Stomach (tissue), 9 donors: Measurements from ENCODE around the gene CLEC2D. TPM values are rescaled to one million over a fixed set of nuclear protein-coding genes. Genes with fewer than 3 reads are reported as not detected.
"Not testable (repeated sequence)": the region's sequence is repeated elsewhere in the genome, so short reads cannot be mapped to it uniquely, and the experiment has no call there.

Experiments
- DNase-seq, 2 donors: peaks; one replicate each; pipeline versions ENCODE4 v3.0.0 to v3.0.0-alpha.2; 2013 to 2019
- H3K27ac ChIP-seq, 5 donors: fragments of 200-600 bp in 4 of 5; sonication (generic) in 4 of 5; one replicate each; pipeline ENCODE4 v1.5.1; 2013 to 2019; ENCODE audit warnings: mild to moderate bottlenecking in 1 of 5, moderate library complexity in 1 of 5
- H3K27me3 ChIP-seq, 3 donors: fragments of 200-600 bp; sonication (generic); one replicate each; pipeline ENCODE4 v1.5.1; 2017 to 2019; ENCODE audit warnings: mixed run types in 1 of 3
- H3K36me3 ChIP-seq, 4 donors: fragments of 200-600 bp; sonication (generic); 1 replicate in 3 of 4; 2 replicates in 1 of 4; pipeline ENCODE4 v1.5.1; 2016 to 2019
- H3K4me1 ChIP-seq, 4 donors: fragments of 200-600 bp; sonication (generic); one replicate each; pipeline ENCODE4 v1.5.1; 2016 to 2019
- H3K4me3 ChIP-seq, 4 donors: fragments of 200-600 bp; sonication (generic) in 3 of 4; one replicate each; pipeline ENCODE4 v1.5.1; 2016 to 2019; ENCODE audit warnings: mild to moderate bottlenecking in 1 of 4
- H3K9me3 ChIP-seq, 4 donors: fragments of 200-600 bp; sonication (generic); one replicate each; pipeline ENCODE4 v1.5.1; 2016 to 2019
- CTCF ChIP-seq, 7 experiments: fragments of 450-650 bp in 4 of 7; fragments of 200-600 bp in 3 of 7; sonication (generic) in 3 of 7; IDR thresholded peaks; one replicate each; pipeline ENCODE4 v1.5.1; 2016 to 2019; ENCODE audit warnings: antibody characterized with exemption in 7 of 7, control low read depth in 2 of 7, mild to moderate bottlenecking in 1 of 7
- EP300 ChIP-seq: sonication (generic); formaldehyde crosslinking; IDR thresholded peaks from one replicate; pipeline ENCODE4 v1.6.1; 2017; ENCODE audit warnings: antibody characterized with exemption
- POLR2A ChIP-seq, 4 donors: fragments of 450-650 bp; IDR thresholded peaks; one replicate each; pipeline ENCODE4 v1.6.1; 2016; ENCODE audit warnings: antibody characterized with exemption in 4 of 4, control low read depth in 2 of 4, mild to moderate bottlenecking in 1 of 4, moderate library complexity in 1 of 4
- POLR2AphosphoS5 ChIP-seq, 3 donors: sonication (generic); formaldehyde crosslinking; IDR thresholded peaks; one replicate each; pipeline ENCODE4 v1.6.1; 2016; ENCODE audit warnings: antibody characterized with exemption in 3 of 3
- WGBS, 5 donors: extraction: QIAGEN DNeasy Blood & Tissue Kit in 3 of 5; methylation state at CpG; one replicate each; pipeline versions ENCODE4 v1.1.5 to v1.1.7; 2013 to 2018; 5-methylcytosine and 5-hydroxymethylcytosine counted together
- intact Hi-C: fragments of 100-400 bp; cut with DNase I; formaldehyde crosslinking; loops from one replicate; pipeline ENCODE4 v1.15.1; 2023; ENCODE audit warnings: low total_unique reads
- polyA plus RNA-seq, 3 donors: library from polyadenylated mRNA; stranded (reverse); fragments of 200-250 nt; gene quantifications; one replicate each; pipeline ENCODE4 v1.2.3, GENCODE V29; 2013
- total RNA-seq, 5 donors: library from RNA; depleted of rRNA; stranded (reverse); fragments of >200 nt; gene quantifications; one replicate each; pipeline versions ENCODE4 v1.1.0 to v1.2.3, GENCODE V29; 2014 to 2016
- donor health status: healthy with polysubstance abuse.
- donor health status: Bipolar disorder and iron deficiency.
- donor health status: healthy.

The CLEC2D gene
- total and polyA plus RNA-seq, 8 donors: 2.2 to 90.2 (median 21.1) TPM; not detected in 1

GRCh38 chr12:9700606-9700956 is 31.1 kb downstream of the CLEC2D start:
- intact Hi-C loops: no loop called here
- DNase-seq: no peak
- no peak for TF ChIP-seq POLR2A (IDR thresholded peaks at IDR 0.05)
- TF ChIP-seq EP300: no peak
- no peak for TF ChIP-seq CTCF (IDR thresholded peaks at IDR 0.05)
- no peak for TF ChIP-seq POLR2AphosphoS5 (IDR thresholded peaks at IDR 0.05)
- peaks cover 0 to 8% (median 2%) of the 10 kb centered on the region in 4 donors for H3K9me3 ChIP-seq
- H3K27me3 ChIP-seq: no peaks in the 10 kb centered on the region
- peaks cover 0 to 23% (median 5%) of the 10 kb centered on the region in 4 donors for H3K4me1 ChIP-seq
- WGBS, 5 donors: 76 to 86% (median 84%) methylated on average over 2 of the region's 2 CpGs
- H3K36me3 ChIP-seq: peaks cover under 1 to 4% (median 2%) of the 10 kb centered on the region in 4 donors
- peak overlapping the region in 1 of 5 donors; percentile 16 for H3K27ac ChIP-seq
- no peak overlapping the region for H3K4me3 ChIP-seq

DNA sequence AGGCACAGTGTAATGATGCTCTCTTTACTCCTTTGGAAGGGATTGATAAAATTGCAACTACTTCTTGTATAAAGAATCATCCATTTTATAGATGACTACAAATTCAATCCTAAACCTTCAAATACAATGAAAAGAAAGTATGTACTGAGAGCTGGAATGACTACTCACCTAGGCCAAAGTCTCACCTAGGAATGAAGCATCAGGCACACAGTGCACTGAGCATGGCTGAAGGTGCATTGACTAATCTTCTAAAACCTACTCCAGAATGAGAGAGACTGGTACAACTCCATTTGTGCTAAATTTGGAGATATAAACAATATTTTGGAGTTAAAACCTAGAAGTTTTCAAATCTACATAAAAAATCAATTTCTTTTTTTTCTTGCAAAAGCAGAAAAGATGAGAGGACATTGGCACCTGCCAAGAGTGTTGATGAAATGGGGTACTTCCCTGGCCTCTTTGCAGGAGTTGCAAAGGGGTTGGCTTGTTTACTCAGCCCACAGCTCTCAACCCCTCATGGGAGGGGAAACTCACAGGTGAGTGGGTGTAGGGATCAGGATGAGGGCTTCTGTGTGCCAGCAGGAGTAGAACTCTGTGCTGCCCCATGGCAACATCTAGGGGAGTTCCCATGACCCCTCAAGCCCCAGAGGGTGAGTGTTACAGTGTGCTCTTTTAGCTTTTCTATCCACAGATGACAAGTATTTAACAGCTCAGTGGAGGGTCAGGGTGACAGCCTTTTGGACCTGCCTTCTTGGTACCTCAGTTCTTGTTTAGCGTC is 32.1 kb downstream of the CLEC2D start:
- H3K27me3 ChIP-seq: no peaks in the 10 kb centered on the region
- no peaks in the 10 kb centered on the region for H3K36me3 ChIP-seq
- DNase-seq: no peak
- peaks cover 0 to 23% (median 5%) of the 10 kb centered on the region in 4 donors for H3K4me1 ChIP-seq
- no peak overlapping the region for H3K4me3 ChIP-seq
- H3K27ac ChIP-seq: no peak overlapping the region
- intact Hi-C loops: no loop called here
- no peak for TF ChIP-seq CTCF (IDR thresholded peaks at IDR 0.05)
- TF ChIP-seq EP300: no peak
- TF ChIP-seq POLR2A (IDR thresholded peaks at IDR 0.05): no peak
- no peak for TF ChIP-seq POLR2AphosphoS5 (IDR thresholded peaks at IDR 0.05)
- H3K9me3 ChIP-seq: peaks cover 0 to 8% (median 2%) of the 10 kb centered on the region in 4 donors
- 84 to 92% (median 85%) methylated on average over 1 of the region's 1 CpG for WGBS, 5 donors

DNA sequence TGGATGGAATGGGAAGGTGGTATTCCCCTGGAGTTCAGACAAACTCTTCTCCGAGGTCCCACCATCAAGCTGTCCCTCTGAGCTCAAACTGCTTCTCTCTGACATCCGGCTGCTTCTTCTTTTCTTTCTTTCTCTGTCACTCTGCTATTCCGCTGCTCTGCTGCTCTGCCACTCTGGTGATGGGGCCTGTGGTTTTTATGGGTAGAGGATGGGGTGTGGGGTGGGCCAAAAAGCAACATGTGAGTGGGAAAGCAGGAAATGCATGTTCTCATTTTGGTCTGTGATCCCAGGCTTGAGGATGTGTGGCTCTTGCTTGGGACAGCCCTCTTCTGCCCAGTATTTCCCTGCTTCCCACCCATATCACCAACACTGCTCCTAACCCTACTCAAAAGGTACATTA is 32.7 kb downstream of the CLEC2D start:
- intact Hi-C loops: no loop called here
- DNase-seq: peak in 1 of 2 donors; percentile 23
- WGBS, 5 donors: 44 to 82% (median 77%) methylated on average over 3 of the region's 3 CpGs
- TF ChIP-seq EP300 (no peak), CTCF (IDR thresholded peaks at IDR 0.05) (no peak), POLR2A (IDR thresholded peaks at IDR 0.05) (no peak)
- no peak overlapping the region for H3K4me3 ChIP-seq
- no peak overlapping the region for H3K27ac ChIP-seq
- H3K36me3 ChIP-seq: no peaks in the 10 kb centered on the region
- peaks cover 0 to 23% (median 5%) of the 10 kb centered on the region in 4 donors for H3K4me1 ChIP-seq
- H3K9me3 ChIP-seq: peaks cover 0 to 4% (median 0%) of the 10 kb centered on the region in 4 donors
- no peaks in the 10 kb centered on the region for H3K27me3 ChIP-seq

DNA sequence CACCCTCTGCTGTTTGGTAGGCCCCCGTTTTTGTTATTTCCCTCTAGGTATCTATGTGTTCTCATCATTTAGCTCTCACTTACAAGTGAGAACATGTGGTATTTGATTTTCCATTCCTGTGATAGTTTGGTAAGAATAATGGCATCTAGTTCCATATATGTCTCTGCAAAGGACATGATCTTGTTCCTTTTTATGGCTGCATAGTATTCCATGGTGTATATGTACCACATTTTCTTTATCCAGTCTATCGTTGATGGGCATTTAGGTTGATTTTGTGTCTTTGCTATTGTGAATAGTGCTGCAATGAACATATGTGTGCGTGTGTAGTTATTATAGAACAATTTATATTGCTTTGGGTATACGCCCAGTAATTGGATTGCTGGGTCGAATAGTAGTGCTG is 35.0 kb downstream of the CLEC2D start:
- H3K4me3 ChIP-seq, H3K27ac ChIP-seq, H3K36me3 ChIP-seq, DNase-seq, H3K9me3 ChIP-seq, H3K27me3 ChIP-seq, intact Hi-C loops: not testable (repeated sequence)
- peaks cover 0 to 25% (median 6%) of the 10 kb centered on the region in 4 donors for H3K4me1 ChIP-seq
- 92 to 97% (median 95%) methylated on average over 5 of the region's 5 CpGs for WGBS, 5 donors

GRCh38 chr12:9706086-9706685 is 36.7 kb downstream of the CLEC2D start:
- no peak overlapping the region for H3K27ac ChIP-seq
- H3K9me3 ChIP-seq: no peaks in the 10 kb centered on the region
- no peak overlapping the region for H3K4me3 ChIP-seq
- H3K36me3 ChIP-seq: no peaks in the 10 kb centered on the region
- DNase-seq: no peak
- intact Hi-C loops: loop anchor here (5.0 kb wide), 1 partner anchor 69 kb away; no protein-coding TSS in a partner anchor
- TF ChIP-seq POLR2A (IDR thresholded peaks at IDR 0.05) (no peak), CTCF (IDR thresholded peaks at IDR 0.05) (no peak), EP300 (no peak), POLR2AphosphoS5 (IDR thresholded peaks at IDR 0.05) (no peak)
- H3K4me1 ChIP-seq: peaks cover 0 to 14% (median 2%) of the 10 kb centered on the region in 4 donors
- H3K27me3 ChIP-seq: no peaks in the 10 kb centered on the region
